GM21717 (cell line): ENCODE measurements around the gene MATN4.

ENCODE experiments used
- ATAC-seq: cut with Tn5 transposase; IDR thresholded peaks from one replicate; pipeline ENCODE4 v1.9.1; 2021; ENCODE audit warnings: mild to moderate bottlenecking, moderate library complexity; ENCODE audit not compliant: unreplicated experiment

MATN4 gene

DNA sequence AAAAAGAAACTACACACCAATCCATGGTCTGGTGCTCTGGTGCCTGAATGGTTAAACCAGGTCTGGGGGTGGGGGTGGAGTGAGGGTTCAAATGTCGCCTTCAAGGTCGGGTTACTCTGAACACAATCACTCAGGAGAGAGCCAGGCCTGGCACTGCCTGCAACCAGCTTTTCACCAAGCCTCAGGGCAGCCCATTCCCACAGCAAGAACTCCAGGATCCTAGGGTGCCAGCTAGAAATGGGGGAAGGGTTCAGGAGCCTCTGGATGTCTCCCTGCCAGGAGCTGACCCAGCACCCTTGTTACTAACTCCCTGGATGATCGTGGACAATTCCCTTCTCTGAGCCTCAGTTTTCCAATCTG, 33.5 kb upstream of the MATN4 start:
- no peak for ATAC-seq

DNA sequence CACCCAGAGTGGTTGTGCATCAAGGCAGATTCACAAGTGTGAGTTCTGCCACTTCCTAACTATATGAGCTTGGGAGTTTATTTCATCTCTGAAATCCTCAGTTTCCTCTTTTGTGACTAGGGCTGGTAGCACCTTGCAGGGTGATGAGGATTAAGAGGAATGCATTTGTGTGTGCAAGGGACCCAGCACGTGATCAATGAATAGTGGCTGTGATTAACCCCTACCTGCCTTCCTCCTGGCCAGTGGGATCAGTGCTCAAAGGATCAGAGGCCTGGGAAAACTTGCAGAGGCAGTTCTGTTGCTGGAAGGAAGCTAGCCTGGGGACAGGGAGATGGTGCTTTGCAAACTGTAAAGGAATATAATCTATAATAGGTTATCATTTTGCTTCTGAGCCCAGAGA, 32.9 kb upstream of the MATN4 start:
- ATAC-seq: no peak

- no peak for ATAC-seq
Observed at GRCh38 chr20:45340236-45340847, 32.2 kb upstream of the MATN4 start.

- no peak for ATAC-seq
Observed at GRCh38 chr20:45339799-45340198, 31.7 kb upstream of the MATN4 start.

DNA sequence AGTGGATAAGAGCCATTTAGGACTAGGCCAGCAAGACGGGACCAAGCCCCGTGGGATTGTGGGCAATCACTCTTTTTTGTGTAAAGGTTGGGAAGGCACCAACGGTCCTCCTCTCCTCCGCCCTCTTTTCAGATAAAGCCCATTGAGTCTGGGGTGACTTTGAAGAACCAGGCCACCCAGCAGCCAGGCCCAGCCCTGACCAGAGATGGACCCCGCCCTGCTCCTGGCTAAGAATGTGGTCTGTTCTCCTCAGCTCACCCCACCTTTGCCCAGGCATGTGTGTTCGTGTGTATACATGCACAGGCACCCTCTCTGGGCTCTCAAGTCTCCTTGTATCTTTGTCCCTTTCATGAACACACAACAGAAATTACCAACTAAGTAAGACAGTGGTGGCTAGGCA, 31.0 kb upstream of the MATN4 start:
- ATAC-seq: no peak

- ATAC-seq: no peak
Observed at GRCh38 chr20:45338121-45339030, 30.3 kb upstream of the MATN4 start.

DNA sequence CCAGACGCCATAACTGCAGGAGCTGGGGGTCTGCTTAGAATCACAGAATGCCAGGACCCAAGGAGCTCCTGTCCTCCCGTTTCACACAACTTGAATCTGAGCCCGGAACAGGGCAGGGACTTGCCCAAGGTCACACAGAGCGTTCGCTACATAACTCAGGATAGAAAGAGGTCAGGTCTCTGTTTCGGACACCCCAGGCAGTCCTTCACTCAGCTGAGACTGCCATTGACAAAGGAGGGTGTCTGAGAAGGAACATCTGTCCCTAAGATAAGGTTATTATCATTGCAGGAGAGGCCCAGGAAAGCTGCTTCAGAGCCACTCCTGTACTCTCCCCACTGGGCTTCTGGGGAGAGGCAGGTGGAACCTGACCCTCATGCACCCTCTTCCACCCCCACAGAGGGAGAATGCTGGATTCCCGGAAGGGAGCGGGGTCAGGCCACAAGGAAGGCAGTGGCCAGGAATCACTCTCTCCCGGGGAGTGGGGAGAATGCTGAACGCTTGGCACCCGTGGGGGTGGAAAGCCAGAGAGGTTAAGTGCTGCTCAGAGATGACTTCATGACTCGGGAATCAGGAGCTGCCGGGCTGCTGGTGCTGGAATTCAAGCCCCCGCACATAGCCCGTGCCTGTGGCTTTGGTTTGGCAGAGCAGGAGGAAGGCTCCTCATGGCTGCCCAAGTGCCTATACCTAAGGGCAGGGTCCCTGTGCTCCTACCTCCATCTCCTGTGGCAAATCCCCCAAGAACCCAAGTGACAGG, 29.4 kb upstream of the MATN4 start:
- no peak for ATAC-seq

DNA sequence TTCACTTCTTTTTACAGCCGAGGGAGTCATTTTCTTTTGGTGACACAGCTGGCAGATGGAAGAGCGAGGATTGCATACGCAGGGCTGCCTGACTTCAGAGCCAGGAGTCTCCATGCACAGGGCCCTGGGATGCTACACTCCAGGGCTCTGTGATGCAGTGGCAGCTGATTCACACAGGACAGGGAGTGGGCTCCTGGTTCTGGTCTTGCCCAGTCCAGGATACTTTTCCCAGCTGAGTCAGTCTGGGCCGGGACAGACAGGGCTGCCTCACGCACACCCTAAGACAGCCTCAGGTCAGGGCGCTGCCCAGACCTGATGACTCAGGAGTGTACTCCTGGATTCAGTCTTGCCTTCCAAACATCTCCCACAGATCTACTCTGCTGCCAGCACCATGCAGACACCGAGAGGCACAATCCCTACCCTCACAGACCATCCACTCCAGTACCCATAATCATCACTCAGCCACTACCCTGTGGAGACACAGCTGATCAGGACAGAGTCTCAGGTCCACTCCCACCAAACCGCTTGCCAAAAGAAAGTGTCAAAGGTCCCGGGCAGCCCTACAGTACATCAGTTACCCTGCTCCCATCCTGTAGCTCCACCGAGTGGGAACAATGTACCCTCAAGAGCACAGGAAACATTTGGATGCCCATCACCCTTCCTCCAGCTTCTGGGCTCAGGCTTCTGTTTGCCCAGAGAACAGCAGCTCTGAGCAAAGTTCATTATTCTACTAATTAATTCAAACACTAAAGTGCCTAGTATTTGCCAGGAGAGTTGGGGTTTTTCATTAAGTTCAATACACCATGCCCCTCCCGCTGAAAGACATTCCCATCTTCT, 28.6 kb upstream of the MATN4 start:
- no peak for ATAC-seq

DNA sequence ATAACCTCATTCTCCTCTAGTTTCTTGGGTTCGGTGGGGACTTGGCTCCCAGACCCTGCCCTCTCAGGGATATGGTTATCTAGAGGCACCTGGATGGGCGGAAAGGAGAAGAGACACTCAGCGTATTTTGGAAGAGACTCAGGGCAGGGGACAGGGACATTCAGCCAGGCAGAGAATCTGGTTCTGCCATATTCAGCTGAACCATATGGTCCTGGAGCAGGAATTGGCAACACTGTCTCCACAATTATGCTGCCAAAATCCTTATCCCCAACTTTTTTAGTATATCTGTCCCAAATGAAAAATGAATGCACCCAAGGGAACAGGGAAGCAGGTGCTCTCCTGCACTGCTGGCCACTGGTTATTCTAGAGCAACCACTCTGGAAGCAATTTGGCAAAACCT, 22.4 kb upstream of the MATN4 start:
- ATAC-seq: no peak

- no peak for ATAC-seq
Observed at GRCh38 chr20:45329497-45330319, 21.6 kb upstream of the MATN4 start.

GRCh38 chr20:45328451-45328850, 20.4 kb upstream of the MATN4 start:
- ATAC-seq: no peak

DNA sequence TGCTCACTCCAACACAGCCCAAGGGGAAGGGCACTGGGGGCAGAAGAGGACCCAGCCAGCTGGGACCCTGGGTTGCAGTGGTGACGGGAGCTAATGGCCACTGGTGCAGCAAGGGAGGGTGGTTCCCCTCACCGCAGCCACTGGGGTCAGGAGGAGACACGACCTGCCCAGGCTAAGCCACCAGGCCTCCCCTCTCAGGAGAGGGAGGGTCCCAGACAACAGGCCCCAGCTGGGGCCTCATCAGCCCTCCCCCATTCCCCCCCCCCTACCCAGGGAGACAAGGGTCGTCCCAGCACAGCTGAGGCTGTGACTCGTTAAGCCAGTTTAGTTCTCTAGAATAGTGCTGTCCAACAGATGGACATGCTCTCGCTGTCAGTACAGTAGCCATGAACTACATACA, 17.3 kb upstream of the MATN4 start:
- no peak for ATAC-seq

DNA sequence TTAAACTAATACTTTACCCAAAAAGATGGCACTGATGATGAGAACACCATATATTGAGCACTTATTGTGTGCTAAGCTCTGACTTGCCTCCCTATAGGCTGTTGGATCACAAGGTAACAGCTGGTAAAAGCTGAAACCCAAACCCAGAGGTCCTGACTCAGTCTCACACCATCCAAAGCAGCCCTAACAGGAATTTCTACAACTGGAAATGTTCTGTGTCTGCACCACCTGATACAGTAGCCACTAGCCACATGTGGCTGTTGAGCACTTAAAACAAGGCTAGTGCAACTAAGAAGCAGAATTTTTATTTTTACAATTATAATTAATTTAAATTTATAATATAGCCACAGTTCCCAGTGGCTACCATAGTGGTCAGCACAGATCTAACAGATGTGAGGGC, 15.6 kb upstream of the MATN4 start:
- no peak for ATAC-seq

- no peak for ATAC-seq
Observed at GRCh38 chr20:45322952-45323383, 14.9 kb upstream of the MATN4 start.

- no peak for ATAC-seq
Observed at GRCh38 chr20:45320948-45321595, 13.0 kb upstream of the MATN4 start.

DNA sequence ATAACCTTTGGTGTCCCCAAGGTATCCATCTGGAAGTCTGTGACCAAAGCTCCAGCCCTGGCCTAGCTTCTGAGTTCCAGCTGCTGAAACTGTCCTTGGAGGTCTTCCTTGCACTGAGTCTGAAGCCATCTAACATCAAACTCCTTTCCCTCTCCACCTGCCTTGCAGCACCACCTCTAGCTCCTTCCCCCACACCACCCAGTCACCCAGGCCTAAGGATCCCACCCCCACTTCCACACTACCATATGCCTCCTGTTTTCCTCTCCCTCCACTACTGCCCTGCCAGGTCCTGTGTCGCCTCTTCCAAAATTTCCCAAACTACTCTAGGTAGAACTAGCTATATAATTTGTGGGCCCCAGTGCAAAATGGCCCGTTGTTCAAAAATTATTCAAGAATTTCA, 10.8 kb upstream of the MATN4 start:
- ATAC-seq: no peak

- ATAC-seq: no peak
Observed at GRCh38 chr20:45318386-45318939, 10.4 kb upstream of the MATN4 start.

DNA sequence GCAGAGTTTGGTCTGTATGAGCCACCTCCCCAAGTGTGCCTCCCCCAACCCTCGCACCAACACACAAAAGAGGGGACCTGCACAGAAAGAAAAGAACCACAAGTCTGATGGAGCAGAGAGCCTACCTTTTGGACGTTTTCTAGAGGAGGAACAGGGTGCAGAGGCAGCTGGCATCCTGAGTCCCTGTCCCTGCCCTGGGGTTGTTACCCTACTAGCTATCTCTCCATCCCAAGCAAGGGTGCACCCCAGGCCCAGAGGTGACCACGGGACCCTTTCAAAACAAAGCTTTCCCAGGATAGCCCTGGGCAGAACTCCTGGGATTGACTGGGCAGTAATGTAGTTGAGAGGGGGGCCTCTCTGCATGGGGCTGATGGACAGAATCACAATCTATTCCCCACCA, 9.7 kb upstream of the MATN4 start:
- ATAC-seq: no peak
